K562 (cell line): ENCODE data around the gene CCNQ.

Experiments used
- GABPA ChIP-seq: fragments of 200-800 bp; sonication (Bioruptor generic); conservative IDR thresholded peaks from 2 replicates; pipeline ENCODE4 v1.6.1; 2016; ENCODE audit warnings: low read depth, missing genetic modification characterization, missing compliant biosample characterization
- NR2F6 ChIP-seq: fragments of 450-650 bp; formaldehyde crosslinking; IDR thresholded peaks from 2 replicates; pipeline ENCODE4 v1.4.0; 2020; ENCODE audit warnings: mild to moderate bottlenecking
- TCF7 ChIP-seq: sonication (generic); IDR thresholded peaks from 2 replicates; pipeline ENCODE4 v1.6.1; 2016; ENCODE audit warnings: antibody characterized with exemption, borderline replicate concordance
- TF ChIP-seq, protein P1 (sequence below): IDR thresholded peaks from 2 replicates; pipeline ENCODE4 v1.6.1; 2011; ENCODE audit not compliant: insufficient read length; ENCODE audit errors: extremely low read depth
- TF ChIP-seq, protein P2 (sequence below), 3 experiments: IDR thresholded peaks in 2 of 3; conservative IDR thresholded peaks in 1 of 3; 2 replicates each; pipeline ENCODE4 v1.5.1; 2011 to 2012; ENCODE audit warnings: low read length in 3 of 3, mild to moderate bottlenecking in 3 of 3, control low read depth in 2 of 3, improper control_type of control experiment in 1 of 3, inconsistent platforms in 1 of 3, low read depth in 1 of 3, mixed read lengths in 1 of 3, moderate library complexity in 1 of 3; ENCODE audit not compliant: insufficient read depth in 2 of 3
- TF ChIP-seq, protein P3 (sequence below), 2 experiments: fragments of 450-650 bp; conservative IDR thresholded peaks; 2 replicates each; pipeline ENCODE4 v1.6.1; 2017; ENCODE audit warnings: mild to moderate bottlenecking in 2 of 2, moderate library complexity in 2 of 2

DNA sequence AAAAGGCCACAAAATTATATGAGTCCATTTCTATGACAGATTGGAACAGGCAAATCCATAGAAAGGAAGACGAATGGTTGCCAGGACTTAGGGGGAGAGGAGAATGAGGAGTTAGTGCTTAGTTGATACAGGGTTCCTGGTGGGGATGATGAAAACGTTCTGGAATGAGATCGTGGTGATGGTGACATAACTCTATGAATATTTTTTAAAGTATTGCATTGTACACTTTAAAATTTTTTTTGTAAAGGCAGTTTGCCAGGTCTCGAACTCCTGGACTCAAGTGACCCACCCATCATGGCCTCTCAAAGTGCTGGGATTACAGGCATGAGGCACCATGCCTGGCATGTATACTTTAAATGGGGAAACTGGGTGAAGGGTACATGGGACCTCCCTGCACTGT is 9.9 kb upstream of the CCNQ start:
- no peak for TF ChIP-seq GABPA (tag)
- TF ChIP-seq, protein P1, sequence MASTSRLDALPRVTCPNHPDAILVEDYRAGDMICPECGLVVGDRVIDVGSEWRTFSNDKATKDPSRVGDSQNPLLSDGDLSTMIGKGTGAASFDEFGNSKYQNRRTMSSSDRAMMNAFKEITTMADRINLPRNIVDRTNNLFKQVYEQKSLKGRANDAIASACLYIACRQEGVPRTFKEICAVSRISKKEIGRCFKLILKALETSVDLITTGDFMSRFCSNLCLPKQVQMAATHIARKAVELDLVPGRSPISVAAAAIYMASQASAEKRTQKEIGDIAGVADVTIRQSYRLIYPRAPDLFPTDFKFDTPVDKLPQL: no peak
- no peak for TF ChIP-seq TCF7
- TF ChIP-seq NR2F6 (CRISPR knock-in tag): no peak
- TF ChIP-seq, protein P2, sequence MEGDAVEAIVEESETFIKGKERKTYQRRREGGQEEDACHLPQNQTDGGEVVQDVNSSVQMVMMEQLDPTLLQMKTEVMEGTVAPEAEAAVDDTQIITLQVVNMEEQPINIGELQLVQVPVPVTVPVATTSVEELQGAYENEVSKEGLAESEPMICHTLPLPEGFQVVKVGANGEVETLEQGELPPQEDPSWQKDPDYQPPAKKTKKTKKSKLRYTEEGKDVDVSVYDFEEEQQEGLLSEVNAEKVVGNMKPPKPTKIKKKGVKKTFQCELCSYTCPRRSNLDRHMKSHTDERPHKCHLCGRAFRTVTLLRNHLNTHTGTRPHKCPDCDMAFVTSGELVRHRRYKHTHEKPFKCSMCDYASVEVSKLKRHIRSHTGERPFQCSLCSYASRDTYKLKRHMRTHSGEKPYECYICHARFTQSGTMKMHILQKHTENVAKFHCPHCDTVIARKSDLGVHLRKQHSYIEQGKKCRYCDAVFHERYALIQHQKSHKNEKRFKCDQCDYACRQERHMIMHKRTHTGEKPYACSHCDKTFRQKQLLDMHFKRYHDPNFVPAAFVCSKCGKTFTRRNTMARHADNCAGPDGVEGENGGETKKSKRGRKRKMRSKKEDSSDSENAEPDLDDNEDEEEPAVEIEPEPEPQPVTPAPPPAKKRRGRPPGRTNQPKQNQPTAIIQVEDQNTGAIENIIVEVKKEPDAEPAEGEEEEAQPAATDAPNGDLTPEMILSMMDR (IDR thresholded peaks at IDR 0.05 in 2 of 3, conservative IDR thresholded peaks at IDR 0.05 in 1 of 3; ENCODE audit: insufficient read depth in 2 of 3, low read depth in 1 of 3, low read length in 3 of 3): no peak
- TF ChIP-seq, protein P3, sequence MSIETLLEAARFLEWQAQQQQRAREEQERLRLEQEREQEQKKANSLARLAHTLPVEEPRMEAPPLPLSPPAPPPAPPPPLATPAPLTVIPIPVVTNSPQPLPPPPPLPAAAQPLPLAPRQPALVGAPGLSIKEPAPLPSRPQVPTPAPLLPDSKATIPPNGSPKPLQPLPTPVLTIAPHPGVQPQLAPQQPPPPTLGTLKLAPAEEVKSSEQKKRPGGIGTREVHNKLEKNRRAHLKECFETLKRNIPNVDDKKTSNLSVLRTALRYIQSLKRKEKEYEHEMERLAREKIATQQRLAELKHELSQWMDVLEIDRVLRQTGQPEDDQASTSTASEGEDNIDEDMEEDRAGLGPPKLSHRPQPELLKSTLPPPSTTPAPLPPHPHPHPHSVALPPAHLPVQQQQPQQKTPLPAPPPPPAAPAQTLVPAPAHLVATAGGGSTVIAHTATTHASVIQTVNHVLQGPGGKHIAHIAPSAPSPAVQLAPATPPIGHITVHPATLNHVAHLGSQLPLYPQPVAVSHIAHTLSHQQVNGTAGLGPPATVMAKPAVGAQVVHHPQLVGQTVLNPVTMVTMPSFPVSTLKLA (conservative IDR thresholded peaks at IDR 0.05): no peak
